A673 (cell line): ENCODE results near the gene GALNS. TPM values are rescaled to one million over a fixed set of nuclear protein-coding genes. Genes with fewer than 3 reads are reported as not detected.

ENCODE experiments used
- BruUV-seq: library from RNA; stranded (reverse); fragments of 400-500 nt; replicated peaks from 2 replicates; lab custom pipeline; 2021; lab: Mats Ljungman, UMichigan
- CTCF ChIA-PET: fragments of 300-600 bp; sonication (Branson Sonifier 250); formaldehyde crosslinking; loops from one replicate; lab custom pipeline; 2022; ENCODE audit warnings: antibody characterized with exemption; lab: Charles Lee
- POLR2A ChIA-PET: fragments of 300-600 bp; sonication (Branson Sonifier 250); formaldehyde crosslinking; loops from one replicate; lab custom pipeline; 2022; ENCODE audit warnings: antibody characterized with exemption; ENCODE audit not compliant: low non-redundant PET; lab: Charles Lee
- DNase-seq: peaks from one replicate; pipeline ENCODE4 v3.0.0-alpha.2; 2015; ENCODE audit warnings: low spot score
- H3K27ac ChIP-seq: fragments of 200-600 bp; sonication (generic); 2 replicates; pipeline ENCODE4 v1.5.1; 2016; ENCODE audit warnings: mixed run types, low read depth, mild to moderate bottlenecking, mixed read lengths, antibody characterized with exemption, low read length; ENCODE audit not compliant: poor library complexity, severe bottlenecking
- H3K27me3 ChIP-seq: fragments of 200-600 bp; sonication (generic); replicated peaks from 2 replicates; pipeline ENCODE4 v1.6.1; 2017; ENCODE audit warnings: mixed run types, low read depth, mild to moderate bottlenecking, mixed read lengths, antibody characterized with exemption, low read length; ENCODE audit not compliant: insufficient read depth, poor library complexity
- H3K36me3 ChIP-seq: fragments of 200-600 bp; sonication (generic); 2 replicates; pipeline ENCODE4 v1.6.1; 2016; ENCODE audit warnings: mixed run types, mild to moderate bottlenecking, mixed read lengths, antibody characterized with exemption, low read length; ENCODE audit not compliant: insufficient read depth, poor library complexity, severe bottlenecking
- H3K4me1 ChIP-seq: fragments of 200-600 bp; sonication (generic); 2 replicates; pipeline ENCODE4 v1.6.1; 2017; ENCODE audit warnings: mixed run types, mild to moderate bottlenecking, mixed read lengths, antibody characterized with exemption, low read length; ENCODE audit not compliant: insufficient read depth, poor library complexity, severe bottlenecking
- H3K4me3 ChIP-seq: fragments of 200-600 bp; sonication (generic); 2 replicates; pipeline ENCODE4 v1.5.1; 2016; ENCODE audit warnings: low read depth, mixed run types, mild to moderate bottlenecking, mixed read lengths, low read length; ENCODE audit not compliant: poor library complexity, severe bottlenecking
- H3K9me3 ChIP-seq: fragments of 200-600 bp; sonication (generic); 2 replicates; pipeline ENCODE4 v1.6.1; 2016; ENCODE audit warnings: mixed run types, low read depth, mild to moderate bottlenecking, mixed read lengths, antibody characterized with exemption, low read length; ENCODE audit not compliant: poor library complexity, severe bottlenecking
- EZH2 ChIP-seq: fragments of 200-600 bp; sonication (generic); IDR thresholded peaks from 2 replicates; pipeline ENCODE4 v1.6.1; 2017; ENCODE audit warnings: borderline replicate concordance, low read depth, mild to moderate bottlenecking, mixed read lengths, antibody characterized with exemption, low read length; ENCODE audit not compliant: poor library complexity, severe bottlenecking
- intact Hi-C: fragments of 100-400 bp; cut with micrococcal nuclease; formaldehyde crosslinking; loops from one replicate; pipeline ENCODE4 v1.10.0; 2022; ENCODE audit not compliant: unreplicated experiment
- total RNA-seq: library from RNA; stranded (reverse); gene quantifications from 2 replicates; pipeline ENCODE4 v1.2.3, GENCODE V29; 2021
- TF ChIP-seq, protein P1 (sequence below): fragments of 300-800, 200-600 bp; sonication (generic); conservative IDR thresholded peaks from 2 replicates; pipeline ENCODE4 v1.5.1; 2017; ENCODE audit warnings: low read depth, mild to moderate bottlenecking, antibody characterized with exemption, low read length, moderate library complexity, mixed read lengths

The GALNS gene
- total RNA-seq, 1 experiment from 2014 or later: 54.8 TPM

DNA sequence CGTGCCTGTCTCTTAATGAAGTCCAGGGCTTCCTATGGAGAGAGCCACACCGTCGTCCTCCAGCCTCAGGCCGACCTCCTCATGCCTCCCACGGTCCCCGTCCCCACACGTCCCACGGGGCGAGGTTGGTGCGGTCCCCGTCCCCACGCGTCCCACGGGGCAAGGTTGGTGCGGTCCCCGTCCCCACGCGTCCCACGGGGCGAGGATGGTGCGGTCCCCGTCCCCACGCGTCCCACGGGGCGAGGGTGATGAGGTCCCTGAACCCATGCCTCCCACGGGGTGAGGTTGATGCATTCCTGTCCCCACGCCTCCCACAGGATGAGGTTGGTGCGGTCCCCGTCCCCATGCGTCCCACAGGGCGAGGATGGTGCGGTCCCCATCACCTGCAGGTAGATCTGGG, 20.9 kb downstream of the GALNS start:
- peaks cover 3% of the 10 kb centered on the region for H3K36me3 ChIP-seq
- H3K27ac ChIP-seq: no peak overlapping the region
- no peak for DNase-seq
- intact Hi-C loops: no loop called here
- no peaks in the 10 kb centered on the region for H3K4me1 ChIP-seq
- ChIA-PET POLR2A (no interaction called here), CTCF (no interaction called here)
- H3K4me3 ChIP-seq: no peak overlapping the region
- BruUV-seq: no TSS peak
- TF ChIP-seq, protein P1, sequence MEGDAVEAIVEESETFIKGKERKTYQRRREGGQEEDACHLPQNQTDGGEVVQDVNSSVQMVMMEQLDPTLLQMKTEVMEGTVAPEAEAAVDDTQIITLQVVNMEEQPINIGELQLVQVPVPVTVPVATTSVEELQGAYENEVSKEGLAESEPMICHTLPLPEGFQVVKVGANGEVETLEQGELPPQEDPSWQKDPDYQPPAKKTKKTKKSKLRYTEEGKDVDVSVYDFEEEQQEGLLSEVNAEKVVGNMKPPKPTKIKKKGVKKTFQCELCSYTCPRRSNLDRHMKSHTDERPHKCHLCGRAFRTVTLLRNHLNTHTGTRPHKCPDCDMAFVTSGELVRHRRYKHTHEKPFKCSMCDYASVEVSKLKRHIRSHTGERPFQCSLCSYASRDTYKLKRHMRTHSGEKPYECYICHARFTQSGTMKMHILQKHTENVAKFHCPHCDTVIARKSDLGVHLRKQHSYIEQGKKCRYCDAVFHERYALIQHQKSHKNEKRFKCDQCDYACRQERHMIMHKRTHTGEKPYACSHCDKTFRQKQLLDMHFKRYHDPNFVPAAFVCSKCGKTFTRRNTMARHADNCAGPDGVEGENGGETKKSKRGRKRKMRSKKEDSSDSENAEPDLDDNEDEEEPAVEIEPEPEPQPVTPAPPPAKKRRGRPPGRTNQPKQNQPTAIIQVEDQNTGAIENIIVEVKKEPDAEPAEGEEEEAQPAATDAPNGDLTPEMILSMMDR: no peak
- TF ChIP-seq EZH2: no peak
- H3K9me3 ChIP-seq: no peaks in the 10 kb centered on the region
- no peaks in the 10 kb centered on the region for H3K27me3 ChIP-seq

- no peak for DNase-seq
- POLR2A ChIA-PET: no interaction called here
- CTCF ChIA-PET: no interaction called here
- no peaks in the 10 kb centered on the region for H3K27me3 ChIP-seq
- H3K36me3 ChIP-seq: peaks cover 3% of the 10 kb centered on the region
- TF ChIP-seq, protein P1: no peak
- no peak for TF ChIP-seq EZH2
- no TSS peak for BruUV-seq
- no peaks in the 10 kb centered on the region for H3K9me3 ChIP-seq
- H3K4me3 ChIP-seq: no peak overlapping the region
- H3K27ac ChIP-seq: no peak overlapping the region
- intact Hi-C loops: no loop called here
- no peaks in the 10 kb centered on the region for H3K4me1 ChIP-seq
Observed at GRCh38 chr16:88835383-88835782, 21.4 kb downstream of the GALNS start.

DNA sequence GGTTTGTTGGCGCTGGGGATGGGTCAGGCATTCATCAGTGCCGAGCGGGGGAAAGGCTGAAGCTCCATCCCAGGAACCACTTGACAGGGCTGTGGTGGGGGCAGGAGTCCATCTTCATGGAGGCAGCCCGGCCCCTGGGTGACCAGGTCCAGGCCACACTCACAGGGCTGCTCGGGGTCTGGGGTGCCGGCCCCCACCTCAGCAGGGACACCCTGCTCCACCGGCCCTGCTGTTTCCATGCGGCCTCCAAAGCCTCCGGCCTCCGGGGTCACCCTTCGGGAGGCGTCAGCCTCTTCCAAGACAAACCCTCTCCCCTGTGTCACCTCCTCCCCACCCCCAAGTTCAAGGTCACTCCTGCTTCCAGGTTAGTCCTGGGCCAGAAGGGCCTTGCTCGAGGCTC, 22.1 kb downstream of the GALNS start:
- BruUV-seq: no TSS peak
- Histone ChIP-seq H3K4me1 (no peaks in the 10 kb centered on the region), H3K27me3 (no peaks in the 10 kb centered on the region), H3K9me3 (no peaks in the 10 kb centered on the region), H3K36me3 (peaks cover 3% of the 10 kb centered on the region), H3K27ac (no peak overlapping the region), H3K4me3 (no peak overlapping the region)
- TF ChIP-seq, protein P1: no peak
- no peak for TF ChIP-seq EZH2
- DNase-seq: no peak
- intact Hi-C loops: no loop called here
- CTCF ChIA-PET: no interaction called here
- POLR2A ChIA-PET: no interaction called here
